ENCODE data around the gene CSNK1D.
A peak's percentile ranks its signal among the peaks of the same experiment; 100 is the strongest.
"Not testable (repeated sequence)": the region's sequence is repeated elsewhere in the genome, so short reads cannot be mapped to it uniquely, and the experiment has no call there.

Gene CSNK1D

GRCh38 chr17:82212331-82213250, 60.9 kb downstream of the CSNK1D start, which contains the start of gene CCDC57:
CCDC57 (minus strand) TSS chr17:82212842; CDS start chr17:82201944, 10,898 bp downstream.
- peak; percentile 73 for DNase-seq

- DNase-seq = not testable (repeated sequence)
Observed at GRCh38 chr17:82210655-82211054, 62.8 kb downstream of the CSNK1D start.

DNA sequence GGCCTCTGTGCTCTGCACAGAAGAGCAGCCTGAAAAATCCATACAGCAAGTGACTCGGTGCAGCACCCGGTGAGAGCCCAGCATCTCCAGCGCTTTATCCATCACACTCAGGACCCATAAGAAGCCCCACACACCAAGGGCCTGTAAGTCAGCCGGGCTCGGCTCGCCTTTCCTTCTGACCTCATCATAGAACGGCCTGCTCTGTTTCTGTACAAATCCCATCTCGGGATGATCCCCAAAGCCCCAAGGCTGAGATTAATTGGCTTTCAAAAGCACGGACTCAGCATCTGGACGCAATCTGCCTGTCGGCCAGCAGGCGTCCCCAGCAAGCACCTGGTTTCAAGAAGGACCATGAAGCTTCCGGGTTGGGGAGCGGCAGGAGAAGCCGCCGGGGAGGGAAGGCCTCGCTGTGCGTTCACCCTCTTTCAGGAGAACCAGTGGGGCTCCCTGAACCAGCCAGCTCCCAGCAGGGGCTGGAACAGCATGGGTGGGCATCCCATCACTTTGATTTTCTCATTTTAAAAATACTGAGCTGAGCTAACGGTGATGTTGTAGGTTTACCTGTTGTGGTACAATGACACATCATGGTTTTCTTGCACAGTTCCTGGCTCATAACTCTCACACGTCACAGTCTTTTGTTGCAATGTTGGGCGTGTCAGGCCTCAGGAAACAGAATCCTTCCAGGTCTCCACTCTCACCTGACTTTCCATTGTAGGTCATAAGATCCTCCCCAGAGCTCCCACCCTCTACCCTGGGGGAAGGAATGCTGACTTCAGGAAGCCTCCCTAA, 67.6 kb downstream of the CSNK1D start:
- DNase-seq = peak; percentile 86

DNA sequence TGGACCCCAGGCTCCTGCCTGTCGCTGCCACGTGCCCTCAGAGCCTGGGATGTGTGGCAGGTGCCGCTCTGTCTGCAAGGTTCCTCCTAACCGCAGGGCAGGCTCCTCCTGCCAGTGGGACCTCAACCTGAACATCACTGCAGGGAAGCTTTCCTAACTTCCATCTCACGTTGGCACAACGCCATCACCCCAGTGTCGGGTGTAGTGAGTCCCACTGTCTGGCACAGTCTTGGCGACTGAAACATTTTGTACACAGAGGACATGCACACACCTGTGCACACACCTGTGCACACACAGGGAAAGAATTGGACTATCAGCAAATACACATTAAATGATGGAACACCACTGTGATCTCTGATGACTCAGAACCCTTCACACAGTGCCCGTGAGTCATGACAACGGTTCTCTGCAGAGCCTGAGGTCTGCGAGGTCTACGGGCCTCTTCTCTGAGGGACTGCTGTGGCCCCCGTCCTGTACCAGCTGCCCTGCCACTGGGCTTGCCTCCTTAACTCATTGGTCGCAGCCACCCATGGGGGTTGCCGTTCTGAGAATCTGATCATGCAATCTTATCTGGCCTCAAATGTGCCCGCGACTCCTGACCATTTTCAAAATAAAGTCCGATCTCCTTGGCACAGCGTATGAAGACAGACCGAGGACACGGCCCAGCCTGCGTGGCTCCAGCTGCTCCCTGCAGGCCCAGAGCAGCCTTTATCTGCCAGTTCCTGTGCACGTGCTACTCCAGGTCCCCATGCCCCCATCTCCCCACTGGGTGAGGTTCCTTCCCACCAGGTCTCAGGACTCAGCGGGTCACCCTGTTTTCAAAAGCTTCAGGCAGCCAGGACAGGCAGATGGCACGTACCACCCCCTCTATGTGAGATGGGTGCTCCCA, 68.4 kb downstream of the CSNK1D start:
- DNase-seq = peak; percentile 68

GRCh38 chr17:82203920-82204319, 69.6 kb downstream of the CSNK1D start:
- no peak for DNase-seq

- no peak for DNase-seq
Observed at GRCh38 chr17:82202981-82203380, 70.5 kb downstream of the CSNK1D start.

- no peak for DNase-seq
Observed at GRCh38 chr17:82201498-82201910, 72.0 kb downstream of the CSNK1D start.

DNA sequence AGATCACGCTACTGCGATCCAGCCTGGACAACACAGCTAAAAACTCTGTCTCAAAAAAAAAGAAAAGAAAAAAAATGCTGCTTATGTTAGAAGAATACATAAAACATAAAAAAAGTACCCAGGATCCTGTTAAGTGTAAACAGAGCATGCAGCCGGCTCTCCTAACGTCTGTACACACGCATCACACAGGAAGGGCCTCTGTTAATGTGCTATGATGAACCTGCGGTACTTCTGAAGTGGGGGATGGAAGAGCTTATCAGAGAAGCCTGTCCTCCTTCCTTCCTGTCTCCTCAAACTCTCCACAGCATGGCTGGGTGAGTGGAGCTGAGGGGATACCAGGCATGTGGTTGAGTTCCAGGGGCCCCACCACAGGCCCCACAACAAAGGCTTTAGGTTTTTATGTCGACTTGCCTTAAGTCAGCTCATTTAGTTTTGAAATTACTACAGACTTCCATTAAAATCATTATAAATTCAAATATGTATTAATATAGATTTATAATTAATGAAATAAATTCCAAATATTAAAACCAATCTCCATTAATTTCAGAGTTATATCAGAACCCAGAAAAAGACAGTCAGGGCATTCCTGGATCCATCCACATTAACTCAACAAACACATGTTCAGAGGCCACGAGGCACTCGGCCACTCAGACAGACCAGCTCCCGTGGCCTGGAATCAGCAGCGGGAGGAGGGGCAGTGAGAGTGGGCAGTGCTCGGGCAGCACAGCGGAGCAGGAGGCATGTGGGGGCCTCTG, 72.6 kb downstream of the CSNK1D start:
- no peak for DNase-seq

DNA sequence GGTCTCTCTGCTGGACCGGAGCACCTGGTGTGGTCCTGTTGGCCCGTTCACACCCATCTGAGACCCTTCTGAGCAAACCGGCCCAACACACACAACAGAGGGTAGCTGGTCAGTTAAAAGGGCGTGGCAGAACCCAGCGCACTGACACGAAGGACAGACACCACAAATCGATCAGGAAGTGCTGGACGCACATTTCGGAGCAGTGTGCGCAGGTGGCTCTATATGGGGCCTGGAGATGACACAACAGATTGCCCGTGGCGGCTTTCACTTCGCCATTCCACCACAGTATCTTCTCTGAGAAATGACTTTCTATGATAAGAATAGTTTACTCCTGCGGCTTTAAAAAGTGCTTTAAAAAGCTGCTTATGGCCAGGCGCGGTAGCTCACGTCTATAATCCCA, 73.4 kb downstream of the CSNK1D start:
- DNase-seq = no peak

DNA sequence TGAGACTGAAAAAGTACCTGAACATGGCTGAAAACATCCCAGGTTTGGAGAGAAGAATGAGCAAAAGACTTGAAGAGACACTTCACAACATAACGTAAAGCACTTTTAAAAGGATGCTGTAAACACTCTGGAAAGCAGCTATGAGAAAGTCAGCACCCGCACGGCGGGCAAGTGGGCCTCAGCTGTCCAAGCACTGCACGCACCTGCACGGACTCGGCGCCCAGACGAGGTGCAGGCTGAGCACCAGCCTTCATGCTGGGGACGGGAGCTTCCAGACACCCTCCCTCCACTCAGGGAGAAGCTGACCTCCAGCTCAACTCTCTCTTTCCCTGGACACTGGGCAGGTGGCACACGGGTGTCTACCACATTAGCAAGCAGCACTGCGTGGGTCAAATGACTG, 74.0 kb downstream of the CSNK1D start:
- DNase-seq = no peak

GRCh38 chr17:82198092-82198491, 75.4 kb downstream of the CSNK1D start:
- no peak for DNase-seq

GRCh38 chr17:82195675-82196672, 77.5 kb downstream of the CSNK1D start:
- DNase-seq = no peak

DNA sequence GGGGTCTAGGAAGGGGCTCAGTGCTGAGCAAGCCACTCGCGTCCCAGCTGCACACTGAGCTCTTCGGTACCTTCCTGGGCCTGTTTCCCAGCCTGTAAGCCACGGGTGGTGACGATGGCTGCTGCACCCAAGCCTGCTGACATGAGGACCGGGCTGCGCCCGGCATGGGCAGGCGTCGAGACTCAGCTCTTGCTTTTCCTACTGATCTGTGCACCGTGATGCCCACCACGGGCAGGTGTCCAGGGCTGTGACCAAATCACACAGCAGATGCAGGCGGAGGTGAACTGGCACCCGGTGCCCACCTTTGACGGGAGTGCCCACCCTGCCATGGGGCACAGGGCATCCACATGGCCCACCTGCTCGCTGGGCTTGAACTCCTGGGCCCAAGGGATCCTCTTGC, 78.7 kb downstream of the CSNK1D start:
- no peak for DNase-seq

DNA sequence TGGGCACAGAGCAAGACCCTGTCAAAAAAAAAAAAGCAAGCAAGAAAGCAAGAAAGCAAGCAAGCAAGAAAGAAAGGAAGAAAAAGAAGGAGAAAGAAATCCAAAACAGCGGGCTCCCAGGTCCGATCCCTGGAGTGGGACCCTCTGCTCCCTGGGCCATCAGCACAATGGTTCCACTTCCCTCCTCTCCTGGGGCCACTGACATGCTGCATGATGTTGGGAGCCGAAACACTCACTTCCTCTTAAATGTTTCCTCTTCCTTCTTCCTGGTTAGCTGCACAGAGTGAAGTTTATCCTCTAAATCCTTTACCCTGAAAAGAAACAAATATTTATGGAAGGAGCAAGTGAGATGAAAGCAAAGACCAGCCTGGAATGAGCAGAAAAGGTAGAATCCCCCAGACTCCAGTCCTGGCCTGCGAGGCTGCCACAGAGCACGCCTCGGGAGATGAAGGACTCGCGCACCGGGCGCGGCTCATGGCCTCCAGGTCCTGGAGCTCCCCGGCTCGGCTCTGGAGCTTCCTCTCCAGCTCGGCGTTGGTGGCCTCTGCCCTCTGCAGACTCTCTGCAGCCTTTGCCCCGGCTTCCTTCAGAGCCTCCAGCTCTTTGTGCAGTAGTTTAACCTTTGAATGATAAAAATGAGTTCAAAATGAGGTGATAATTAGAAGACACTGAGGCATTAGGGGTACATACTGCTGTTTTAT, 79.8 kb downstream of the CSNK1D start:
- DNase-seq = no peak

- not testable (repeated sequence) for DNase-seq
Observed at GRCh38 chr17:82193050-82193449, 80.5 kb downstream of the CSNK1D start.

All from fibroblast of upper back skin (primary cell).